Activated CD4-positive, alpha-beta memory T cell treated with anti-CD3 and anti-CD28 coated beads for 36 hours (primary cell): ENCODE results near the gene SRSF3. TPM values are rescaled to one million over a fixed set of nuclear protein-coding genes. Genes with fewer than 3 reads are reported as not detected.
"Not testable (repeated sequence)": the region's sequence is repeated elsewhere in the genome, so short reads cannot be mapped to it uniquely, and the experiment has no call there.

Source experiments
- CTCF ChIA-PET: fragments of 350-600 bp; sonication (Branson Sonifier 250); formaldehyde crosslinking; loops from one replicate; lab custom pipeline; 2021; ENCODE audit warnings: antibody characterized with exemption, inconsistent platforms; lab: Charles Lee
- POLR2A ChIA-PET: fragments of 350-600 bp; sonication (Branson Sonifier 250); formaldehyde crosslinking; loops from one replicate; lab custom pipeline; 2021; ENCODE audit warnings: antibody characterized with exemption; lab: Charles Lee
- DNase-seq: peaks from one replicate; pipeline ENCODE4 v3.0.0-alpha.2; 2020
- H3K27ac Mint-ChIP-seq: one replicate; pipeline ENCODE4 v1.8.0; 2021; ENCODE audit warnings: mixed read lengths
- H3K27me3 Mint-ChIP-seq: one replicate; pipeline ENCODE4 v1.8.0; 2021; ENCODE audit warnings: mixed read lengths
- H3K36me3 Mint-ChIP-seq: one replicate; pipeline ENCODE4 v1.8.0; 2021; ENCODE audit warnings: mixed read lengths
- H3K4me1 Mint-ChIP-seq: one replicate; pipeline ENCODE4 v1.8.0; 2021; ENCODE audit warnings: low read depth, mixed read lengths
- H3K4me3 Mint-ChIP-seq: one replicate; pipeline ENCODE4 v1.8.0; 2021; ENCODE audit warnings: mild to moderate bottlenecking, mixed read lengths
- H3K9me3 Mint-ChIP-seq: one replicate; pipeline ENCODE4 v1.8.0; 2021; ENCODE audit warnings: mixed read lengths
- intact Hi-C: fragments of 100-400 bp; cut with micrococcal nuclease; formaldehyde crosslinking; loops from one replicate; pipeline ENCODE4 v1.15.1; 2023
- total RNA-seq, 2 experiments: library from RNA; stranded (reverse); gene quantifications; one replicate each; pipeline ENCODE4 v1.2.3, GENCODE V29; 2021

SRSF3 gene
- total RNA-seq, 2 experiments from 2014 or later, result 390 to 392 TPM

DNA sequence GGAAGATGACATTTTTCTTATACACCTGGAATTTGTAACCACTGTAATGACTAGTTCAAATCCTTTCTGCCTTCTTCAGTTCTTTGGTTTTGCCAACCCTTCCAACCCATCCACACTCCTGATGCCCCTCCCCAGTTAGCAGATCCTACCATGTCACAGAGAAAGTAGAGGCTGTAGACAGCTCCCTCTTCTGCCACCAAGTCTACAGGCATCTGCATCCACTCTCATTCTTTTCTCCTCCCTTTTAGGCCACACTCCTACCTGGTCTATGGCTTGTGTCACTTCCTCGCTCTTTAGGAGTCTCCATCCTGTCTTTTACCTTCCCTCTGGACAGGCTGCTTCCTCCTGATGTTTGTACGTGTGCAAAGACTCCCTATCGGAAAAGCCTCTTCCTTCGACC lies 33.3 kb upstream of the SRSF3 start:
- Mint-ChIP-seq H3K9me3 (no peaks in the 10 kb centered on the region), H3K4me1 (no peaks in the 10 kb centered on the region), H3K36me3 (no peaks in the 10 kb centered on the region), H3K27me3 (no peaks in the 10 kb centered on the region), H3K27ac (no peak overlapping the region), H3K4me3 (no peak overlapping the region)
- CTCF ChIA-PET, result no interaction called here
- POLR2A ChIA-PET, result no interaction called here
- DNase-seq, result no peak
- intact Hi-C loops, result no loop called here

DNA sequence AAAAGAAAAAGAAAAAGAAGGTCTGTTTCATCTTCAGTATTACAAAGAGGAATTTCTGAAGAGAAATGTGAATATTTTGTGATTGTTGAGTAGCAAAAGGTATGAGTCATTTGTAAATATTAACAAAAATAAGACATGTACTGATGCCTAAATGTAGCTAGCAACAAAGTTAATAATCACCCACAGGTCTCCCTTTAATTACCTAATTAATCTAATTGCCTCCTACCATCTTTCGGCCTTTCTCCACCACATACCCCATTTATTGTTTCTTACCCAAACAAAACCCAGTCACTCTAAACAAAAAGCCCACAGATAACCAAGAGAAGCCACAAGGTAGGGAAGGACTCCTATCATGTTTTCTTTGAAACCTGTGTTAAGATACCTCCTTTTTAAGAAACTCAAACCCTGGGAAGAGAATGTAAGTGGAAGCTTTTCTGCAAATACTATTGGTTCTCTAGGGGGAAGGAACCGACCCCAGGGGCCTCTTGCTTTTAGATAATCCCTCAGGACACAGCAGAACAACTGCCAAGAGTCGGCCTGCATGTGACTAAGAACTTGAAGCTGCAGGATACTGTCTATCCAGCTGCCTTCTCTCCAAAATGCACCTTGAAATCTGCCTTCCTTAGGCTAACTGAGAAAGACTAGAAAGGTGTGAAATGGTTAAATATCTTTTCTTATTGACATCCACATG lies 30.8 kb upstream of the SRSF3 start:
- Mint-ChIP-seq H3K27me3 (no peaks in the 10 kb centered on the region), H3K36me3 (no peaks in the 10 kb centered on the region), H3K4me3 (no peak overlapping the region), H3K9me3 (no peaks in the 10 kb centered on the region), H3K4me1 (no peaks in the 10 kb centered on the region), H3K27ac (no peak overlapping the region)
- no peak for DNase-seq
- intact Hi-C loops, result no loop called here
- CTCF ChIA-PET, result no interaction called here
- POLR2A ChIA-PET, result no interaction called here

- no peak for DNase-seq
- POLR2A ChIA-PET, result no interaction called here
- intact Hi-C loops, result no loop called here
- Mint-ChIP-seq H3K4me3 (no peak overlapping the region), H3K4me1 (no peaks in the 10 kb centered on the region), H3K9me3 (no peaks in the 10 kb centered on the region), H3K36me3 (no peaks in the 10 kb centered on the region), H3K27ac (no peak overlapping the region), H3K27me3 (no peaks in the 10 kb centered on the region)
- CTCF ChIA-PET, result no interaction called here
Observed at GRCh38 chr6:36563928-36564284, 30.3 kb upstream of the SRSF3 start.

DNA sequence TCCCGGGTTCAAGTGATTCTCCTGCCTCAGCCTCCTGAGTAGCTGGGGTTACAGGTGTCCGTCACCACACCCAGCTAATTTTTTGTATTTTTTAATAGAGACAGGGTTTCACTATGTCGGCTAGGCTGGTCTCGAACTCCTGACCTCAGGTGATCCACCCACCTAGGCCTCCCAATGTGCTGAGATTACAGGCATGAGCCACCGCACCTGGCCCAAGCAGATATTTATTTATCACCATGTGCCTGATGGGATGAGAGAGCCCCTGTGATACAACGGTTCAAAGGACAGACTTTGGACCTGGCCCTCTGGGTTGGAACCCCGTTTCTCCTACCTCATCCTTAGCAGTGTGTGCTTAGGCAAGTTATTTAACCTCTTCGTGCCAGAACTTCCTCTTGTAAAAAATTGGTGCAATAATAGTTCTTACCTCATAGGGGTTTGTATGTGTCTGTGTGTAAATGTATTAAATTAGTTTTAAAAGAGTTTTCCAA lies 27.7 kb upstream of the SRSF3 start:
- Mint-ChIP-seq H3K4me1 (no peaks in the 10 kb centered on the region), H3K4me3 (no peak overlapping the region), H3K27ac (no peak overlapping the region), H3K36me3 (no peaks in the 10 kb centered on the region), H3K9me3 (no peaks in the 10 kb centered on the region), H3K27me3 (no peaks in the 10 kb centered on the region)
- CTCF ChIA-PET, result no interaction called here
- POLR2A ChIA-PET, result no interaction called here
- intact Hi-C loops, result no loop called here
- DNase-seq, result no peak

DNA sequence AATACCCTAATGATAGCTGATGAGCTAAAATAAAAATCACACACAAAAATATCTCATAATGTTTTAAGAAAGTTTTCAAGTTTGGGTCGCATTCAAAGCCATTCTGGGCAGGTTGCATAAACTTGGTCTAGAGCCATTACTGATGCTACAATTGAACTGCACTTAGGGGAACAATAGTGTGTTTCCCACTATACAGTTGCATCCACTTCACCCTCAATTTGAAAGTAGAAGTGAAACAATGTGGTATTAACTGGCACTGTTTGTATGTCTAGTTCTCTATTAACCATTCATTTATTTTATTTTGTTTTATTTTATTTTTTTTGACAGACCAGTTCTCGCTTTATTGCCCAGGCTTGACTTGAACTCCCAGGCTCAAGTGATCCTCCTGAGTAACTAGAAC lies 23.9 kb upstream of the SRSF3 start:
- Mint-ChIP-seq H3K27me3 (no peaks in the 10 kb centered on the region), H3K36me3 (no peaks in the 10 kb centered on the region), H3K4me3 (no peak overlapping the region), H3K4me1 (no peaks in the 10 kb centered on the region), H3K27ac (no peak overlapping the region), H3K9me3 (no peaks in the 10 kb centered on the region)
- CTCF ChIA-PET, result no interaction called here
- POLR2A ChIA-PET, result no interaction called here
- intact Hi-C loops, result no loop called here
- no peak for DNase-seq

GRCh38 chr6:36571122-36572043 lies 22.8 kb upstream of the SRSF3 start:
- Mint-ChIP-seq H3K4me3 (no peak overlapping the region), H3K27me3 (no peaks in the 10 kb centered on the region), H3K4me1 (no peaks in the 10 kb centered on the region), H3K36me3 (no peaks in the 10 kb centered on the region), H3K27ac (no peak overlapping the region), H3K9me3 (no peaks in the 10 kb centered on the region)
- ChIA-PET CTCF (no interaction called here), POLR2A (no interaction called here)
- no peak for DNase-seq
- intact Hi-C loops, result no loop called here

DNA sequence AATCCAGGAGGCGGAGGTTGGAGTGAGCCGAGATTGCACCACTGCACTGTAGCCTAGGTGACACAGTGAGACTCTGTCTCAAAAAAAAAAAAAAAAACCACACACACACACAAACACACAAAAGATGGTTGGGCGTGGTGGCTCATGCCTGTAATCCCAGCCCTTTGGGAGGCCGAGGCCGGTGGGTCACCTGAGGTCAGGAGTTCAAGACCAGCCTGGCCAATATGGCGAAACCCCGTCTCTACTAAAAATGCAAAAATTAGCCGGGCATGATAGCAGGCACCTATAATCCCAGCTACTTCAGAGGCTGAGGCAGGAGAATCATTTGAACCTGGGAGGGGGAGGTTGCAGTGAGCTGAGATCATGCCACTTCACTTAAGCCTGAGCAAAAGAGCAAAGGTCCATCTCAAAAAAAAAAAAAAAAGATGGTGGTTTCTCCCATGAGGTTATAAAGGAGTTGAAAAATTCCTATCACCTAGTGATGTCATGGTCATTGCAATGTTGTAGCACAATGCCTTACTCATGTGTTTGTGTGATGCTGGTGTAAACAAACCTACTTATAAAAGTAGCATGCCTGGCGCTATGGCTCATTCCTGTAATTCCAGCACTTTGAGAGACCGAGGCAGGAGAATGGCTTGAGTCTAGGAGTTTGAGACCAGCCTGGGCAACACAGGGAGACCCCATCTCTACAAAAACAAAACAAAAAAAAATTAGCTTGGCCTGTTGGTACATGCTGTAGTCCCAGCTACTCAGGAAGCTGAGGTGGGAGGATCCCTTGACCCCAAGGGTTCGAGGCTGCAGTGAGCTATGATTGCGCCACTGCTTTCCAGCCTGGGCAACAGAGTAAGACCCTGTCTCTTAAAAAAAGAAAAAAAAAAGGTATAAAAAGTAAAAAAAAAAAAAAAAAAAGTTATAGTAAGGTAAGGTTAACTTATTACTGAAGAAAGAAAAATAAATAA lies 21.5 kb upstream of the SRSF3 start:
- CTCF ChIA-PET, H3K9me3 Mint-ChIP-seq, H3K27me3 Mint-ChIP-seq, intact Hi-C loops, H3K36me3 Mint-ChIP-seq, H3K4me1 Mint-ChIP-seq, DNase-seq, H3K27ac Mint-ChIP-seq, H3K4me3 Mint-ChIP-seq: not testable (repeated sequence)
- POLR2A ChIA-PET, result interaction anchor here (0.6 kb wide), 1 partner anchor 9 kb away, joined by 3 read pairs; no protein-coding TSS in a partner anchor

- Mint-ChIP-seq H3K9me3 (no peaks in the 10 kb centered on the region), H3K27me3 (no peaks in the 10 kb centered on the region), H3K4me3 (no peak overlapping the region), H3K36me3 (no peaks in the 10 kb centered on the region), H3K4me1 (peaks cover 2% of the 10 kb centered on the region), H3K27ac (no peak overlapping the region)
- intact Hi-C loops, result no loop called here
- POLR2A ChIA-PET, result no interaction called here
- DNase-seq, result no peak
- CTCF ChIA-PET, result interaction anchor here (0.6 kb wide), 1 partner anchor 142 kb away, joined by 3 read pairs; no protein-coding TSS in a partner anchor
Observed at GRCh38 chr6:36574679-36575078, 19.5 kb upstream of the SRSF3 start.

DNA sequence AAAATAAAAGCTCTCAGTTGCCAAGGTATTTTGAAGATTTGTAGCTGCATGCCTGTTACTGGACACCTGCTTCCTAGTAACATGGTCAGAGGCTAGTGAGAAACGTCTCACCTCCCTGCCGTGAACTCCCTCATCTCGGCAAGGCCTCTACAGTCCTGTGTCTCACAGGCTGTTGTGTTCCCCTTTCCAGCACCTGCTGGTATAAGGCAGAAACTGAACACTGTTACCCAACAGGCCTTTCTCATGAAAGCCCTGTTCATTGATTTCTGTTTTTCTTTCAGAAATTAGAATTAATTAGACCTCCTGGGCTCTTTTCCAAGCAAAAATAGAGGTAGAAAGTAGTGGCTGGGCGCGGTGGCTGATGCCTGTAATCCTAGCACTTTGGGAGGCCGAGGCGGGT lies 17.6 kb upstream of the SRSF3 start:
- Mint-ChIP-seq H3K4me1 (peaks cover 4% of the 10 kb centered on the region), H3K27ac (no peak overlapping the region), H3K27me3 (no peaks in the 10 kb centered on the region), H3K36me3 (no peaks in the 10 kb centered on the region), H3K9me3 (no peaks in the 10 kb centered on the region), H3K4me3 (no peak overlapping the region)
- POLR2A ChIA-PET, result no interaction called here
- intact Hi-C loops, result no loop called here
- CTCF ChIA-PET, result no interaction called here
- no peak for DNase-seq

GRCh38 chr6:36577301-36577700 lies 16.9 kb upstream of the SRSF3 start:
- CTCF ChIA-PET, result no interaction called here
- intact Hi-C loops, result no loop called here
- Mint-ChIP-seq H3K9me3 (no peaks in the 10 kb centered on the region), H3K4me3 (no peak overlapping the region), H3K4me1 (peaks cover 4% of the 10 kb centered on the region), H3K27ac (no peak overlapping the region), H3K36me3 (no peaks in the 10 kb centered on the region), H3K27me3 (no peaks in the 10 kb centered on the region)
- POLR2A ChIA-PET, result no interaction called here
- no peak for DNase-seq

- no peaks in the 10 kb centered on the region for H3K36me3 Mint-ChIP-seq
- H3K9me3 Mint-ChIP-seq, result no peaks in the 10 kb centered on the region
- peaks cover 4% of the 10 kb centered on the region for H3K4me1 Mint-ChIP-seq
- ChIA-PET POLR2A (no interaction called here), CTCF (no interaction called here)
- intact Hi-C loops, result no loop called here
- DNase-seq, result no peak
- H3K4me3 Mint-ChIP-seq, result no peak overlapping the region
- H3K27me3 Mint-ChIP-seq, result no peaks in the 10 kb centered on the region
- H3K27ac Mint-ChIP-seq, result no peak overlapping the region
Observed at GRCh38 chr6:36578030-36578429, 16.1 kb upstream of the SRSF3 start.

GRCh38 chr6:36578431-36578830 lies 15.7 kb upstream of the SRSF3 start:
- Mint-ChIP-seq H3K36me3 (no peaks in the 10 kb centered on the region), H3K27ac (no peak overlapping the region), H3K4me3 (no peak overlapping the region), H3K4me1 (peaks cover 4% of the 10 kb centered on the region), H3K27me3 (no peaks in the 10 kb centered on the region), H3K9me3 (no peaks in the 10 kb centered on the region)
- CTCF ChIA-PET, result no interaction called here
- no peak for DNase-seq
- intact Hi-C loops, result no loop called here
- POLR2A ChIA-PET, result no interaction called here
